Activated naive CD4-positive, alpha-beta T cell treated with anti-CD3 and anti-CD28 coated beads, Interleukin-2, amount 50 U/mL, for 24 hours (primary cell): Measurements from ENCODE around the gene SLC25A10.
"Not testable (repeated sequence)": the region's sequence is repeated elsewhere in the genome, so short reads cannot be mapped to it uniquely, and the experiment has no call there.

Source experiments
- H3K27ac Mint-ChIP-seq: one replicate; pipeline ENCODE4 v1.8.0; 2021; ENCODE audit warnings: mild to moderate bottlenecking, mixed read lengths
- H3K27me3 Mint-ChIP-seq: one replicate; pipeline ENCODE4 v1.8.0; 2021; ENCODE audit warnings: mixed read lengths
- H3K36me3 Mint-ChIP-seq: one replicate; pipeline ENCODE4 v1.8.0; 2021; ENCODE audit warnings: mixed read lengths
- H3K4me1 Mint-ChIP-seq: one replicate; pipeline ENCODE4 v1.8.0; 2021; ENCODE audit warnings: mixed read lengths
- H3K4me3 Mint-ChIP-seq: one replicate; pipeline ENCODE4 v1.8.0; 2021; ENCODE audit warnings: mild to moderate bottlenecking, mixed read lengths
- H3K9me3 Mint-ChIP-seq: one replicate; pipeline ENCODE4 v1.8.0; 2021; ENCODE audit warnings: mixed read lengths

Gene SLC25A10

DNA sequence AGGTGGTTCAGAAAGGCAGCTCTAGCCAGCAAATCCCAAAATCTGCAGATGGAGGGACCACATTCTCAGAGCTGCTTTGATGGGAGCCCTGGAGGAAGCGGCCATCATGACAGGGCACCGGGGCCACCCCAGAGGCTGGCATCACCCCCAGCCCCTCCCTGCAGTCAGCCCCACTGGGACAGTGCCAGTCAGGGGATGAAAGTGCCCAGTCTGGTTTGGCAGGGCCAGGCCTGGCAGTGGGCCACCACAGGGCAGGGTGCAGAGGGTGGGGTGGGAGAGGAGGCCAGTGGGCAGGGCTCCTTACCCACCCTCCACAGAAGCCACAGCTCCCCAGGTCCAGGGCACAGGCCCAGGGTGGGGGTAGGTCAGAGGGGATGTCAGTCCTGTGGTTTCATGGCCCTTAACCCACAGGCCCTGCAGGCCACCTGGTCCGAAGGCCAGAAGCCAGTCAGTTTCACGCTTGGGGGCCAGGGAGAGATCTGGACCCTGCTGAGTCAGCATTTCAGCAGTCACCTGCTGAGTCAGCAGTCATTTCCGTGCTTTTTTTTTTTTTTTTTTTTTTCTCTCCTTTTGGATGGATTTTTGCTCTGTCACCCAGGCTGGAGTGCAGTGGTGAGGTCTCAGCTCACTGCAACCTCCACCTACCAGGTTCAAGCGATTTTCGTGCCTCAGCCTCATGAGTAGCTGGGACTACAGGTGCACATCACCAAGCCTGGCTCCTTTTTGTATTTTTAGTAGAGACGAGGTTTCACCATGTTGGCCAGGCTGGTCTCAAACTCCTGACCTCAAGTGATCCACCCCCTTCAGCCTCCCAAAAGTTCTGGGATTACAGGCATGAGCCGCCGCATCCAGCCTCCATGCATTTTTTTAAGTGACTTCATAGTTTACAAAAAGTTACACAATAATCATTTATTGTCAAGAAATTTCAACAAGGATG, 10.4 kb downstream of the SLC25A10 start:
- H3K27me3 Mint-ChIP-seq = peaks cover 4% of the 10 kb centered on the region
- H3K4me3 Mint-ChIP-seq = no peak overlapping the region
- H3K36me3 Mint-ChIP-seq = no peaks in the 10 kb centered on the region
- no peaks in the 10 kb centered on the region for H3K9me3 Mint-ChIP-seq
- no peak overlapping the region for H3K27ac Mint-ChIP-seq
- no peaks in the 10 kb centered on the region for H3K4me1 Mint-ChIP-seq

DNA sequence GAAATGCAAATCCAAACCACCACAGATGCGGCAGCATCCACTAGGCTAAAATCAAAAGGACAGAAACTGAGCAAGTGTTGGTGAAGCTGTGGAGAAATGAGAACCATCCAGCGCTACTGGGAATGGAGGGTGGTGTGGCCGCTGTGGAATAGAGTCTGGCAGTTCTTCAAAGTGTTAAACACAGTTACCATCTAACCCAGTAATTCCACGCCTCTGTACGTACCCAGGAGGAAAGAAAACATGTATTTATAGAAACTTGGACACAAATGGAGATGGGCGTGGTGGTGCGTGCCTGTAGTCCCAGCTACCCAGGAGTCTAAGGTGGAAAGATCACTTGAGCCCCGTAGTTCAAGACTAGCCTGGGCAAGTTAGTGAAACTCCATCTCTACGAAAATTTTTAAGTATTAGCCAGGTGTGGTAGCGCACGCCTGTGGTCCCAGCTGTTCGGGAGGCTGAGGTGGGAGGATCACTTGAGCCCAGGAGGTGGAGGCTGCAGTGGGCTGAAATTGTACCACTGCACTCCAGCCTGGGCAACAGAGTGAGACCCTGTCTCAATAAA, 11.6 kb downstream of the SLC25A10 start:
- H3K27me3 Mint-ChIP-seq = peaks cover 4% of the 10 kb centered on the region
- H3K4me3 Mint-ChIP-seq = no peak overlapping the region
- no peaks in the 10 kb centered on the region for H3K36me3 Mint-ChIP-seq
- no peaks in the 10 kb centered on the region for H3K9me3 Mint-ChIP-seq
- H3K27ac Mint-ChIP-seq = no peak overlapping the region
- no peaks in the 10 kb centered on the region for H3K4me1 Mint-ChIP-seq

GRCh38 chr17:81725439-81725838, 13.4 kb downstream of the SLC25A10 start:
- Mint-ChIP-seq H3K9me3 (no peaks in the 10 kb centered on the region), H3K4me3 (no peak overlapping the region), H3K4me1 (no peaks in the 10 kb centered on the region), H3K27me3 (peaks cover 5% of the 10 kb centered on the region), H3K36me3 (no peaks in the 10 kb centered on the region), H3K27ac (no peak overlapping the region)

GRCh38 chr17:81726004-81726403, 13.9 kb downstream of the SLC25A10 start:
- H3K27ac Mint-ChIP-seq = no peak overlapping the region
- no peak overlapping the region for H3K4me3 Mint-ChIP-seq
- no peaks in the 10 kb centered on the region for H3K36me3 Mint-ChIP-seq
- no peaks in the 10 kb centered on the region for H3K9me3 Mint-ChIP-seq
- no peaks in the 10 kb centered on the region for H3K4me1 Mint-ChIP-seq
- peaks cover 5% of the 10 kb centered on the region for H3K27me3 Mint-ChIP-seq

GRCh38 chr17:81727324-81728031, 15.4 kb downstream of the SLC25A10 start:
- Mint-ChIP-seq H3K9me3 (no peaks in the 10 kb centered on the region), H3K27me3 (peaks cover 6% of the 10 kb centered on the region), H3K4me3 (no peak overlapping the region), H3K36me3 (no peaks in the 10 kb centered on the region), H3K27ac (no peak overlapping the region), H3K4me1 (no peaks in the 10 kb centered on the region)

DNA sequence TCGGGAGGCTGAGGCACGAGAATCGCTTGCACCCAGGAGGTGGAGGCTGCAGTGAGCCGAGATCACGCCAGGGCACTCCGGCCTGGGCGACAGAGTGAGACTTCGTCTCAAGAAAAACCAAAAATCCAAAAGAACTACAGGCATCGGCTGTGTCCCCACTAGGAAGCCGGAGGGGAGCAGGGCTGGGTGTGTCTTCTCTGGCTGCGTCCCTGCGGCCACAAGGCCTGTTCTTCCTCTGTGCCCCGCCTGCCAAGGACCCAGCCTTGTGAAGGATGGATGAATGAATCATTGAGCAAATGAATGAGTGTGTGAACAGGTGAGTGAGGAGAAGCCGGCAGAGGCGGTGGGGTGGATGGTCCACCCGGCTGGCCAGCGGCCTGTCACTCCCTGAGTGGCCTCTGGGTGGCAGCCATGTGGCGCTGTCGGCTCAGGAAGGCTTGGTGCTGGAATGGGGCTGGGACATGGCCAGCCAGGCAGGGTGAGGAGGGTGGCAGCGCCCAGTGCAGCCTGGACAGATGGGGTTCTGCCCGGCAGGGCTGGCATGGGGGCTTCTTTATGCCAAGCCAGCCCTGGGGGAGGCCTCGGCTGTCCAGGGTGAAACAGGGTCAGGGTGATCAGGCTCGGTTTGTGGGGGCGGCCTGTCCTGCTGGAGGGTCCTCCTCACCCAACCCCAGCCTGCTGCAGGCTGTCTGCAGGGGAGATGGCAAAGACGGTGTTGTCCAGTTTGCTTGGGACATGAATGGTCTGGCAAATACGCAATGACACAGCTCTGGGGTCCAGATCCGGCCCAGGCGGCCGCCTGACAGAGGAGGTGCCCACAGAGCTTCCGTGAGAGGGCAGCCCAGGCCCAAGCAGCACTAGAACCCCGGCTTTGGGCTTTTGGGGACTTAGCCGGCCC, 21.7 kb downstream of the SLC25A10 start:
- H3K4me1 Mint-ChIP-seq = peaks cover 11% of the 10 kb centered on the region
- no peaks in the 10 kb centered on the region for H3K36me3 Mint-ChIP-seq
- H3K27me3 Mint-ChIP-seq = peaks cover 11% of the 10 kb centered on the region
- no peak overlapping the region for H3K4me3 Mint-ChIP-seq
- no peaks in the 10 kb centered on the region for H3K9me3 Mint-ChIP-seq
- no peak overlapping the region for H3K27ac Mint-ChIP-seq

- no peaks in the 10 kb centered on the region for H3K9me3 Mint-ChIP-seq
- peaks cover 11% of the 10 kb centered on the region for H3K27me3 Mint-ChIP-seq
- H3K27ac Mint-ChIP-seq = no peak overlapping the region
- peaks cover 11% of the 10 kb centered on the region for H3K4me1 Mint-ChIP-seq
- no peaks in the 10 kb centered on the region for H3K36me3 Mint-ChIP-seq
- no peak overlapping the region for H3K4me3 Mint-ChIP-seq
Observed at GRCh38 chr17:81734405-81735263, 22.6 kb downstream of the SLC25A10 start.

DNA sequence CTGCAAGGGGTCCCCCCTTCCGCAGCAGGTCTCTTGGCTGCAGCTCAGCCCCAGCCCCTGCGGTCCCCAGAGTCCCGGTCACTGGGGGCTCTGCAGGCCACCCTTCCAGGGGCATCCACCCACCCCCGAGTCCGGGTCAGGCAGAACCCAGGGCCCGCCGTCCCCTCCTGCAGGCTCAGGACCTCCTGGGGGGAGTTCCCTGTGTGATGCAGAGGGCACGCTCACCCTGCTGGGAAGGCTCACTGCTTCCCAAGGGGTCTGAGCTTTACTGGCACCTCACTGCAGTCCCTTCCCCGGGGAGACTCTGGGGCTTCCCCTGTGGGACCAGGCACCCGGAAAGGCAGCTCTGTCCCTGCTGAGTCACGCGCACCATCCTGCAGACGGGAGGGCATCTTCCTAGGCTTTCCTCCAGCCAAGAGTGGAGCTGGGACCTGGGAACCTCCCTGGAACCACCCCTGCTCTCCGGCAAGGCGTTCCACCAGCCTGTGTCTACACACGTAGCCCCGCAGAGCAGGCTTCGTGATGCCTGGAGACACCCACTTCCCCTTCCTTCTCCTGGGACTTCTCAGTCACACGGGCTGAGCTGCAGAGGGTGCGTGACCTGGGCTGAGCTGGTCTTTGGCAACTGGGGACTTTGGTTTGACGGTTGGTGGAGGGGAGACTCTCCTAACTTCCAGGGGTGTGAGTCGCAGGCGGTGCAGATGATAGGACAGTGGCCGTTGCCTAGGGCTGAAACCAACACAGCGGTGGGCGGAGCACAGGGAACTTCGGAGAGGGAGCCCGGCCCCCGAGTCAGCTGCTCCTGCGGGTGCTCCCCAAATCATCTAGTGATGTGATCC, 23.4 kb downstream of the SLC25A10 start:
- Mint-ChIP-seq H3K4me3 (peak overlapping the region; percentile 27), H3K9me3 (no peaks in the 10 kb centered on the region), H3K27me3 (peaks cover 9% of the 10 kb centered on the region), H3K36me3 (no peaks in the 10 kb centered on the region), H3K4me1 (peaks cover 11% of the 10 kb centered on the region), H3K27ac (no peak overlapping the region)

- Mint-ChIP-seq H3K27me3 (peaks cover 9% of the 10 kb centered on the region), H3K36me3 (no peaks in the 10 kb centered on the region), H3K4me3 (no peak overlapping the region), H3K9me3 (no peaks in the 10 kb centered on the region), H3K4me1 (peaks cover 11% of the 10 kb centered on the region), H3K27ac (no peak overlapping the region)
Observed at GRCh38 chr17:81737947-81738800, 26.1 kb downstream of the SLC25A10 start.

- no peaks in the 10 kb centered on the region for H3K9me3 Mint-ChIP-seq
- no peaks in the 10 kb centered on the region for H3K36me3 Mint-ChIP-seq
- H3K27ac Mint-ChIP-seq = no peak overlapping the region
- H3K27me3 Mint-ChIP-seq = peaks cover 4% of the 10 kb centered on the region
- peaks cover 6% of the 10 kb centered on the region for H3K4me1 Mint-ChIP-seq
- H3K4me3 Mint-ChIP-seq = no peak overlapping the region
Observed at GRCh38 chr17:81738801-81739393, 26.8 kb downstream of the SLC25A10 start.

- not testable (repeated sequence) for H3K27me3 Mint-ChIP-seq, H3K36me3 Mint-ChIP-seq, H3K4me3 Mint-ChIP-seq, H3K27ac Mint-ChIP-seq, H3K4me1 Mint-ChIP-seq, H3K9me3 Mint-ChIP-seq
Observed at GRCh38 chr17:81739593-81739992, 27.5 kb downstream of the SLC25A10 start.

DNA sequence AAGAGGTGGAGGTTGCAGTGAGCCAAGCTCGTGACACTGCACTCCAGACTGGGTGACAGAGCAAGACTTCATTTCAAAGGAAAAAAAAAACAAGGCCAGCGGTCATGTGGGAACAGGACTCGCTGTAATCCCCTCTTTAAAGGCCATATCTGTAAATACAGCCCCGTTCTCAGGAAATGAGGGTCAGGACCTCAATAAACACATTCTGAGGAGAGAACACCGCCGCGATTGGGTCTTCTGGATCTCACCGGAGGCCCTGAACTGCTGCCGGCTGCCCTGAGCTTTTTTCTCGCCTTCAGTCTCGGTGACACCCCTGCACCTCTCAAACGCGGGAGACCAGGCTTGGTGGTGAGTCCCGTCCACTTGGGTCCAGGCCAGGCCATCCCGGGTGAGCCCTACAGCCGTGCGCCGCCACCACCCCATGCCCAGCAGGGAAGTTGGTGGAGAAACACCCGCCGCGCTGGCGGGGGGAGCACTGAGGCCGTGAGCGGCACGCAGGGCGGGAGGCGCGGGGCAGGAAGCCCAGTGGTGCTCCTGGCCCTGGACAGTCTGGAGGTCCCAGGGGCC, 28.4 kb downstream of the SLC25A10 start:
- Mint-ChIP-seq H3K27me3 (peaks cover 4% of the 10 kb centered on the region), H3K9me3 (no peaks in the 10 kb centered on the region), H3K27ac (no peak overlapping the region), H3K36me3 (no peaks in the 10 kb centered on the region), H3K4me1 (peaks cover 5% of the 10 kb centered on the region), H3K4me3 (no peak overlapping the region)
